Measurements from ENCODE around the gene DNAH8.

Gene DNAH8

DNA sequence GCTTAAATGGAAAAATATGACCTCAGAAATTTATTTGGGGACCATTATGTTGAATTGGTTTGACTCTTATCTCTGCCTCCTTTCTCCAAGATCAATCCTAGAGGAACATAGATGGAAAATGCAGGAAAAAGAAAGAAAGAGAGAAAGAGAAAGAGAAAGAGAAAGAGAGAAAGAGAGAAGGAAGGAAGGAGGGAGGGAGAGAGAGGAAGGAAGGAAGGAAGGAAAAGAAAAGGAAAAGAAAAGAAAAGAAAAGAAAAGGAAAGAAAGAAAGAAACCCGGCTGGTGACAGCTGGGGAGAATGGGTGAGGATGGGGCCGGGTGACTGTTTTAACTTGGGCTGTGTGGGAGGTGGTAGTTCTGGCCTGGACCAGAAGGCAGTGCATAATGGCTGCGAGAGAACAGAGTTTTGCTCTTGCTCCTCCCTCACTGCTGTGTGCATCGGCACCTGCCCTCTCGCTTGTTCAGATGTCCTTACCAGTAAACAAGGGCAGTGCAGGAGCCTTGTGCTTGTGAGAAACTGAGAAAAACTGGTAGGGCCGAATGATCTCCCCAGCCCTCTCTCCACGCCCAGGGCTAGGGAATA is 36.8 kb upstream of the DNAH8 start:
- no peak overlapping the region for H3K4me3 ChIP-seq (replicated peaks; ENCODE audit: low read depth, low read length)
- TF ChIP-seq, protein P1, sequence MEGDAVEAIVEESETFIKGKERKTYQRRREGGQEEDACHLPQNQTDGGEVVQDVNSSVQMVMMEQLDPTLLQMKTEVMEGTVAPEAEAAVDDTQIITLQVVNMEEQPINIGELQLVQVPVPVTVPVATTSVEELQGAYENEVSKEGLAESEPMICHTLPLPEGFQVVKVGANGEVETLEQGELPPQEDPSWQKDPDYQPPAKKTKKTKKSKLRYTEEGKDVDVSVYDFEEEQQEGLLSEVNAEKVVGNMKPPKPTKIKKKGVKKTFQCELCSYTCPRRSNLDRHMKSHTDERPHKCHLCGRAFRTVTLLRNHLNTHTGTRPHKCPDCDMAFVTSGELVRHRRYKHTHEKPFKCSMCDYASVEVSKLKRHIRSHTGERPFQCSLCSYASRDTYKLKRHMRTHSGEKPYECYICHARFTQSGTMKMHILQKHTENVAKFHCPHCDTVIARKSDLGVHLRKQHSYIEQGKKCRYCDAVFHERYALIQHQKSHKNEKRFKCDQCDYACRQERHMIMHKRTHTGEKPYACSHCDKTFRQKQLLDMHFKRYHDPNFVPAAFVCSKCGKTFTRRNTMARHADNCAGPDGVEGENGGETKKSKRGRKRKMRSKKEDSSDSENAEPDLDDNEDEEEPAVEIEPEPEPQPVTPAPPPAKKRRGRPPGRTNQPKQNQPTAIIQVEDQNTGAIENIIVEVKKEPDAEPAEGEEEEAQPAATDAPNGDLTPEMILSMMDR (IDR thresholded peaks at IDR 0.05; ENCODE audit: low read length, missing control alignments), result no peak
- DNase-seq (ENCODE audit: low read depth), result no peak

DNA sequence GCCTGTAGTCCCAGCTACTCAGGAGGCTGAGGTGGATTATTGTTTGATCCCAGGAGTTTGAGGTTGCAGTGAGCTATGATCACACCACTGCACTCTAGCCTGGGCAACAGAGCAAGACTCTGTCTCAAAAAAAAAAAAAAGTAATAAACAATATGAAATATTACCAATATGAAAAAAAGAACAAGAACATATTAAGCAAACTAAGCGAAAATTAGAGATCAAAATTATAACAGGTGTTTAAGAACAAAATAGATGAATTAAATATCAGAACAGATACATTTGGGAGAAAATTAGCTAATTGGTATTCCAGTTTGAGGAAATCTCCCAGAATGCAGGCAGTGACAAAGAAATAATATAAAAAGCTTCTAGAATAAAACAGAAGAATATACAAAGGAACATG is 35.4 kb upstream of the DNAH8 start:
- TF ChIP-seq, protein P1 (IDR thresholded peaks at IDR 0.05; ENCODE audit: low read length, missing control alignments), result no peak
- DNase-seq (ENCODE audit: low read depth), result no peak

DNA sequence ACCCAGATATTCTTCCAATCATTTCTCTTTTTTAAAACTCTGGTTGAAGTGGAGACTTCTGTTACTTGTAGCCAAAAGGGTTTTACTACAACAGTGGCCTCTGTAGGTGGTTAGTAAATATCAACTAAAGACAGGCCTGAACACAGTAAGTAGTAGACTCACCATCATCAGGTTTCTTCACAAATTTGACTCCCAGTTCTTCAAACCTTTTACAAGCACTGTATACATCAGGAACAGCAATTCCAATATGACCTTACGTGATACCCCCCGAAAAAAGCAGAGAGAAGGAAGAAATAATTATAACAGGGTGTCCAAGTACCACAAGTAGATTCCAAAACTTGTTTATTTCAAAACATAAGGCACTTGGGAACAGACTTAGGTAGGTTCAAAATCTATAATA is 33.3 kb upstream of the DNAH8 start:
- DNase-seq (ENCODE audit: low read depth), result no peak
- no peak overlapping the region for H3K4me3 ChIP-seq (replicated peaks; ENCODE audit: low read depth, low read length)
- TF ChIP-seq, protein P1 (IDR thresholded peaks at IDR 0.05; ENCODE audit: low read length, missing control alignments), result no peak

More for the DNA sequence above, 35.4 kb upstream of the DNAH8 start:
- no peak overlapping the region for H3K4me3 ChIP-seq (replicated peaks; ENCODE audit: low read depth, low read length)

DNA sequence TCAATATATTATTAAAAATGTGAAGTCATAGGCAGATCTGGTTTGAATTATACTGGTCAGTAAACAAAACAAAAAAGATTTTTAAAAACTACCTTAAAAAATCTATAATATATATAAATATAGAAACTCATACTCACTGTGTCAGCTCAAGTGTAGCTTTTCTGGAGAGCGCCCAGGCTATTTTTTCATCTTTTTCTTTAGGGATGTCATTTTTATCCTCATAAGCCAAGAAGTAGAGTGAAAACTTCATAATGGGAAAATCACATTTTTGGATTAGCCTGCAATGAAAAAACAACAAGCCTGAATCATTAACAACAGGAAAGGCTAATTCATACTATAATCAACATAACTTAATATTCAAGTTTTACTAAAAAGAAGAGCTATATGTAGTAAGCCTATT is 30.9 kb upstream of the DNAH8 start:
- H3K4me3 ChIP-seq (replicated peaks; ENCODE audit: low read depth, low read length), result no peak overlapping the region
- DNase-seq (ENCODE audit: low read depth), result no peak
- TF ChIP-seq, protein P1 (IDR thresholded peaks at IDR 0.05; ENCODE audit: low read length, missing control alignments), result no peak

DNA sequence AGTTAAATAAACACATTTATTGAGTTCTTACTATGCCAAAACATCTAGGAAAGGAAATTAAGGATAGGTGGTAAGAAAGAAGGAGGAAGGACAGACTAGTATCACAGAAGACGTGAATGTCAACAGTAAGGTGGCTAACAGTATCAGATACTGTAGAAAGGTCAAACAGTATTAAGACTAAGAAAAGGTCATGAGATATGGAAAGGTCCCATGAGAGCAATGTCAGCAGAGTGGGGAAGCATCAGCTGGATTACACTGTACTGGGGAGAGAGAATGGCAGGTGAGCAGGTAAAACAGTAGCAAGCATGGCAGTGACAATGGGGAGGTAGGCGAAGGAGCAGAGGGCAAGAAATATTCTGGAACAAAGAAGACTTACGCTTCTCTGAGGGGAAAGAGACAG is 30.2 kb upstream of the DNAH8 start:
- TF ChIP-seq, protein P1 (IDR thresholded peaks at IDR 0.05; ENCODE audit: low read length, missing control alignments), result no peak
- no peak overlapping the region for H3K4me3 ChIP-seq (replicated peaks; ENCODE audit: low read depth, low read length)
- DNase-seq (ENCODE audit: low read depth), result no peak

DNA sequence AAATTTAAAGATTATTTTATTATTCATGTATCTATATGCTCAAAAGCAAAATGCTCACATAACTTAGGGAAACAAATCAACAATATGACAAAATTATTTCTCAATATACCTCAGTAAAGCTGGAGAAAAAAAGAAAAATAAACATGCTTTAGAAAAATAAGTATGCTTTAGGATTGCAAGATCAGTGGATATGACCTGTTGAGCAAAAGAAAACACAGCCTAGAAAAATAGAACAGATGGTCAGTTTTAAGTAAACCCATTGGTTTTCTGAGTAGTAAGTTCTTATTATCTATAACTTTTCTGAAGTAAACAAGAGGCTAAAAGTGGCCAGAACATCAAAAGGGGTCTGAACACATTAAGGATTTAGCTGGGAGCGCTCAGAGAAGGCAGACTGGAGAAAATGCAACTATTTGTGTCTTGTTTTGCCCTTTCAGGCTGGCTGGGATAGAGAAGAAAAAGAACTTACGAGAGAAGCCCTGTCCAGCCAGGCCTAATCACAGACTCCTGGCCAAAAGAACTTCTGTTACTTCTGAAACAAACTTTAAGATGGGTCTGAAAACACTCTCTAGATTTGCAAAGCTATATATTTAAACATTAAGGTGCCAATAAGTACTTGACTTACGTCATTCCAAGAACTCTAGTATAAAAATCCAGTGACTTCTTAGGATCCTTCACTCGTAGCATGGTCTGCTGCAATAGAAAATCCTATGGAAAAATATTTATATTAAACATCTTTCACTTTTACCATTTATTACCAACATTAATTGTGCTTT is 28.7 kb upstream of the DNAH8 start:
- no peak for DNase-seq (ENCODE audit: low read depth)
- TF ChIP-seq, protein P1 (IDR thresholded peaks at IDR 0.05; ENCODE audit: low read length, missing control alignments), result no peak

DNA sequence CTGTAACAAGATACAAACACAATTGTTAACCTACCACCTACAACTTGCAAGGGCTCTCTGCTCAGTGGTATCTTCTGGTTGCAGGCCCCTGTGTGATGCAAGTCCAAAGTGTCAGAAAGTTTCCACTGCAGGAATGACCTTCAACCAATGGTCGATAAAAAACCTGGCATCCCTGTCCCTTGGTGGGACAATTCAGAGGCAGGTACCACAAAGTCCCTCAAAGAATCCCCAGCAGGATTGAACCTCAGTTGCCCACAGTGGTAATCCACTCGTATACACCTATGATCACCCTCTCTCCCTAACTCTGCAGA is 28.1 kb upstream of the DNAH8 start:
- H3K4me3 ChIP-seq (replicated peaks; ENCODE audit: low read depth, low read length), result no peak overlapping the region
- DNase-seq (ENCODE audit: low read depth), result no peak
- TF ChIP-seq, protein P1 (IDR thresholded peaks at IDR 0.05; ENCODE audit: low read length, missing control alignments), result no peak

More for the DNA sequence above, 28.7 kb upstream of the DNAH8 start:
- H3K4me3 ChIP-seq (replicated peaks; ENCODE audit: low read depth, low read length), result no peak overlapping the region
